Breast epithelium (tissue), 3 donors: Measurements from ENCODE around the gene C21orf91.

ENCODE experiments used
- CTCF ChIP-seq, 3 donors: fragments of 450-650 bp; IDR thresholded peaks; one replicate each; pipeline ENCODE4 v1.5.1; 2016 to 2017; ENCODE audit warnings: antibody characterized with exemption in 3 of 3, mild to moderate bottlenecking in 3 of 3, moderate library complexity in 3 of 3
- POLR2A ChIP-seq: fragments of 450-650 bp; IDR thresholded peaks from one replicate; pipeline ENCODE4 v1.6.1; 2016; ENCODE audit warnings: antibody characterized with exemption, mild to moderate bottlenecking, moderate library complexity

DNA sequence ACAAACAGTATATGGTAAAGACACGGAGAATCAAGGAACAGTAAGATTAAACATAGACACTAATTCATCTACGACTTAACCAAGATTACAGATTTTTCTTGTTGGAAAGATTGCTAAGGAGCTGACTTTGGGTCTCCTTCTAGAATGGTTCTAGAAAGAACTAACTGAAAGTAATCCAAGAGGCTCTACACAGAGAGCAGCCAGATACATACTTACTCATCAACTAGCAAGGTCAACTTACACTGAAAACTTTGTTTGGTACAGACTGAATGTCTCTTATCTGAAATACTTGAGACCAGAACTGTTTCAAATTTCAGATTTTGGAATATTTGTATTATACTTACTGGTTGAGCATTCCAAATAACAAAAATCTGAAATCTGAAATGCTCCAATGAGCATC lies 5.8 kb downstream of the C21orf91 start:
- TF ChIP-seq CTCF (IDR thresholded peaks at IDR 0.05) (no peak), POLR2A (no peak)
